HepG2 (cell line): Measurements from ENCODE around the gene TMBIM1. TPM values are rescaled to one million over a fixed set of nuclear protein-coding genes. Genes with fewer than 3 reads are reported as not detected.
A peak's percentile ranks its signal among the peaks of the same experiment; 100 is the strongest.

Experiments used
- ATAC-seq: fragments of 200-7000 bp; cut with Tn5 transposase; 3 replicates; pipeline ENCODE4 v1.9.1; 2020; ENCODE audit warnings: mild to moderate bottlenecking, moderate library complexity
- BruUV-seq: library from RNA; stranded (reverse); fragments of 400-500 nt; replicated peaks from 2 replicates; lab custom pipeline; 2021; lab: Mats Ljungman, UMichigan
- CTCF ChIA-PET: fragments of 300-600 bp; formaldehyde crosslinking; extraction: SDS; loops from one replicate; lab custom pipeline; 2021; ENCODE audit warnings: low total read pairs, inconsistent platforms, low intra/inter-chr PET ratio; lab: Yijun Ruan, JAX
- POLR2A ChIA-PET: fragments of 350-600 bp; sonication (Branson Sonifier 250); formaldehyde crosslinking; loops from one replicate; lab custom pipeline; 2020; ENCODE audit warnings: antibody characterized with exemption, inconsistent platforms; lab: Yijun Ruan, JAX
- DNase-seq: peaks from one replicate; pipeline ENCODE4 v3.0.0-alpha.2; 2015; ENCODE audit warnings: low spot score
- FAIRE-seq: peaks from 3 replicates; lab custom pipeline; 2011; peaks lifted over from hg19 to GRCh38; lab: Jason Lieb, UNC
- H2AFZ ChIP-seq: one replicate; pipeline ENCODE4 v1.6.1; 2011; ENCODE audit warnings: low read length, inconsistent platforms
- H3K27ac ChIP-seq: fragments of 300-600 bp; 3 replicates; pipeline ENCODE4 v1.8.0; 2011; ENCODE audit warnings: mixed run types, mild to moderate bottlenecking, mixed read lengths, low read length, inconsistent platforms; ENCODE audit not compliant: insufficient read depth; ENCODE audit errors: extremely low read length
- H3K27me3 ChIP-seq, 2 experiments: fragments of 200-600 bp in 1 of 2; 2 replicates in 1 of 2; 3 replicates in 1 of 2; pipeline versions ENCODE4 v1.6.0 to v1.8.0; 2011; ENCODE audit warnings: low read length in 2 of 2, mild to moderate bottlenecking in 2 of 2, moderate library complexity in 2 of 2, inconsistent platforms in 1 of 2; ENCODE audit not compliant: insufficient read depth in 2 of 2, control insufficient read depth in 1 of 2
- H3K36me3 ChIP-seq, 2 experiments: fragments of 200-600 bp in 1 of 2; replicated peaks in 1 of 2; 2 replicates in 1 of 2; 3 replicates in 1 of 2; pipeline versions ENCODE4 v1.5.1 to v1.8.0; 2011; ENCODE audit warnings: low read length in 2 of 2, inconsistent platforms in 1 of 2; ENCODE audit not compliant: insufficient read depth in 2 of 2, control insufficient read depth in 1 of 2
- H3K4me1 ChIP-seq: 2 replicates; pipeline ENCODE4 v1.5.1; 2012; ENCODE audit warnings: low read length, inconsistent platforms; ENCODE audit not compliant: insufficient read depth
- H3K4me2 ChIP-seq: 2 replicates; pipeline ENCODE4 v1.6.0; 2011; ENCODE audit warnings: low read depth, low read length, inconsistent platforms
- H3K4me3 ChIP-seq, 3 experiments: fragments of 200-600 bp in 1 of 3; sonication (generic), shearing (Covaris generic) in 1 of 3; replicated peaks in 1 of 3; 2 replicates each; pipeline ENCODE4 v1.5.1; 2011 to 2016; ENCODE audit warnings: low read length in 3 of 3, inconsistent platforms in 2 of 3, low read depth in 2 of 3, mild to moderate bottlenecking in 2 of 3, control low read depth in 1 of 3, mixed read lengths in 1 of 3; ENCODE audit not compliant: insufficient read depth in 1 of 3
- H3K79me2 ChIP-seq: one replicate; pipeline ENCODE4 v1.6.1; 2011; ENCODE audit warnings: low read length, inconsistent platforms; ENCODE audit not compliant: insufficient read depth
- H3K9ac ChIP-seq: 2 replicates; pipeline ENCODE4 v1.6.0; 2011; ENCODE audit warnings: mild to moderate bottlenecking, low read depth, low read length, inconsistent platforms; ENCODE audit not compliant: insufficient read depth
- H3K9me3 ChIP-seq: 2 replicates; pipeline ENCODE4 v1.5.1; 2012; ENCODE audit warnings: mild to moderate bottlenecking, low read length
- H4K20me1 ChIP-seq: 2 replicates; pipeline ENCODE4 v1.6.0; 2011; ENCODE audit warnings: inconsistent platforms, mild to moderate bottlenecking, low read length, moderate library complexity; ENCODE audit not compliant: insufficient read depth
- CEBPB ChIP-seq: IDR thresholded peaks from 2 replicates; pipeline ENCODE4 v1.6.1; 2011; ENCODE audit warnings: low read depth, low read length, improper control_type of control experiment, borderline replicate concordance
- PHF21A ChIP-seq: sonication (generic); formaldehyde crosslinking; IDR thresholded peaks from 2 replicates; pipeline ENCODE4 v1.5.0; 2020; ENCODE audit warnings: mild to moderate bottlenecking, missing genetic modification reagents
- ZBTB8A ChIP-seq: sonication (generic); formaldehyde crosslinking; IDR thresholded peaks from 2 replicates; pipeline ENCODE4 v1.4.0; 2020; ENCODE audit warnings: mild to moderate bottlenecking, low read depth, missing genetic modification reagents, borderline replicate concordance
- ZKSCAN1 ChIP-seq: fragments of 150-350 bp; IDR thresholded peaks from 2 replicates; pipeline ENCODE4 v1.6.1; 2014; ENCODE audit warnings: low read length
- ZNF225 ChIP-seq: sonication (generic); formaldehyde crosslinking; IDR thresholded peaks from 2 replicates; pipeline ENCODE4 v1.4.0; 2020; ENCODE audit warnings: mild to moderate bottlenecking, missing genetic modification reagents
- ZNF546 ChIP-seq: sonication (generic); formaldehyde crosslinking; conservative IDR thresholded peaks from 2 replicates; pipeline ENCODE4 v1.8.1; 2023; ENCODE audit warnings: mild to moderate bottlenecking, missing genetic modification reagents
- ZNF572 ChIP-seq: sonication (generic); formaldehyde crosslinking; IDR thresholded peaks from 2 replicates; pipeline ENCODE4 v1.5.1; 2020; ENCODE audit warnings: mild to moderate bottlenecking, missing genetic modification reagents
- ZNF713 ChIP-seq: sonication (generic); formaldehyde crosslinking; IDR thresholded peaks from 2 replicates; pipeline ENCODE4 v1.4.0; 2020; ENCODE audit warnings: mild to moderate bottlenecking, missing genetic modification reagents
- WGBS: methylation state at CpG from one replicate; pipeline ENCODE4 v1.1.6; 2017; ENCODE audit warnings: low lambda C conversion rate; 5-methylcytosine and 5-hydroxymethylcytosine counted together
- in situ Hi-C: cut with HindIII; loops from 2 replicates; pipeline ENCODE4 v1.10.0; 2017; ENCODE audit warnings: low pct_unique_long_range_greater_than_20kb; ENCODE audit not compliant: extremely low pct_ligation_motif_present
- intact Hi-C: fragments of 100-400 bp; cut with micrococcal nuclease; formaldehyde crosslinking; loops from one replicate; pipeline ENCODE4 v1.10.0; 2022; ENCODE audit not compliant: unreplicated experiment
- polyA plus RNA-seq, 8 experiments: library from polyadenylated mRNA; depleted of rRNA in 3 of 8; stranded (reverse) in 7 of 8; unstranded in 1 of 8; fragments of >200 nt; fragmentation: Illumina TruSeq in 4 of 8; extraction: Trizol in 4 of 8; gene quantifications; 2 replicates each; pipeline versions ENCODE4 v1.2.1 to v1.2.3, GENCODE V29; 2011 to 2016; ENCODE audit warnings: low read depth in 4 of 8, missing spikeins in 1 of 8, mixed read lengths in 1 of 8; ENCODE audit not compliant: insufficient read depth in 1 of 8
- total RNA-seq, 5 experiments: library from RNA; depleted of rRNA; stranded (reverse); fragments of >200 nt; fragmentation: Illumina TruSeq; extraction: Trizol; gene quantifications; 2 replicates each; pipeline ENCODE4 v1.2.3, GENCODE V29; 2016; ENCODE audit warnings: low read depth in 1 of 5
- TF ChIP-seq, protein P1 (sequence below): sonication (generic); formaldehyde crosslinking; IDR thresholded peaks from 2 replicates; pipeline ENCODE4 v1.8.0; 2022; ENCODE audit warnings: missing genetic modification reagents, mild to moderate bottlenecking, borderline replicate concordance
- TF ChIP-seq, protein P2 (sequence below): IDR thresholded peaks from 2 replicates; pipeline ENCODE4 v1.6.1; 2016

The TMBIM1 gene
- total and polyA plus RNA-seq, 2 of the 13 experiments (the other 11 are each of a cell fraction or from before 2014, with no cell fraction given), result 127 to 139 TPM

DNA sequence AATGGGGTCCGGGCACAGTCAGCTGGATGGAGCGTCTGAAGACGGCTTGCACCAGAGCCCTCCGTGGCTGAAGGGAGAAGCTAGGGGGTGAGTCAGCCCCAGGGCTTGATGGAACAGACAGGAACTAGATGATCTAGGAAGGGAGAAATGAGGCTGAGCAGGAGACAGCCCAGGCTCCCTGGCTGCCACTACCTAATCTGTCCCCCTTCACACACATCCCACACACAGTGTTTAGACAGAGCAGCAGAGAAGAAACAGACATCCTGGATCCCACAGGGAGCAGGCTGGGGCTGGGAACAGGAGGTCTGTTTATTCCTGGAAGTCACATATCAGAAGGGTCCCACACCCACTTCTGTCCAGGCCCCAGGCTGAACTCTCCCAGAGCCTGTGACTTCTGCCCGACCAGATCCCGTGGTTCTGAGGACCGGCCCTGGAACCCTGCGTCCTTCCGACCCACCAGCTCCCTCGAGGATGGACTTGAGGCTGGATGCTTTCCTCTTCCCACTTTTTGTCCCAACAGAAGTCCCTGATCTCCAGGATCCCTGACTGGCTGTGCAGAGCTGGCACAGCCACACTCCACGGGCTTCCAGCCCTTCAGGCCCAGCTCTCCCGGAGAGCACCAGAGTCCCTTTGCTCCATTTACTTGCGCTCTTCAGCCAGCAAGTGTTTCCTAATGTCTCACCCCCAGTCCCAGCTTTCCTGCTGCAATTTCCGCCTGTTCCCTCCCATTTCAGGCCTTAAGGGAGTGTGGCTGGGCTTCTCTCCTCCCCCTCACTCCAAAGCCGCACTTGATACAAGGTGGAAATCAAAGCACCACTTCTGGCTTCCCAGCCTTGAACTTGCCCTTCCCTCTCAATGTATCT is 33.0 kb downstream of the TMBIM1 start:
- Histone ChIP-seq H4K20me1 (no peaks in the 10 kb centered on the region), H3K27me3 (no peaks in the 10 kb centered on the region)
- TF ChIP-seq, protein P1, sequence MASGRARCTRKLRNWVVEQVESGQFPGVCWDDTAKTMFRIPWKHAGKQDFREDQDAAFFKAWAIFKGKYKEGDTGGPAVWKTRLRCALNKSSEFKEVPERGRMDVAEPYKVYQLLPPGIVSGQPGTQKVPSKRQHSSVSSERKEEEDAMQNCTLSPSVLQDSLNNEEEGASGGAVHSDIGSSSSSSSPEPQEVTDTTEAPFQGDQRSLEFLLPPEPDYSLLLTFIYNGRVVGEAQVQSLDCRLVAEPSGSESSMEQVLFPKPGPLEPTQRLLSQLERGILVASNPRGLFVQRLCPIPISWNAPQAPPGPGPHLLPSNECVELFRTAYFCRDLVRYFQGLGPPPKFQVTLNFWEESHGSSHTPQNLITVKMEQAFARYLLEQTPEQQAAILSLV (CRISPR knock-in tag), result no peak
- TF ChIP-seq ZNF546 (CRISPR knock-in tag), result no peak
- no peak for TF ChIP-seq ZNF572
- no peak for TF ChIP-seq CEBPB
- TF ChIP-seq ZBTB8A, result no peak
- TF ChIP-seq, protein P2, sequence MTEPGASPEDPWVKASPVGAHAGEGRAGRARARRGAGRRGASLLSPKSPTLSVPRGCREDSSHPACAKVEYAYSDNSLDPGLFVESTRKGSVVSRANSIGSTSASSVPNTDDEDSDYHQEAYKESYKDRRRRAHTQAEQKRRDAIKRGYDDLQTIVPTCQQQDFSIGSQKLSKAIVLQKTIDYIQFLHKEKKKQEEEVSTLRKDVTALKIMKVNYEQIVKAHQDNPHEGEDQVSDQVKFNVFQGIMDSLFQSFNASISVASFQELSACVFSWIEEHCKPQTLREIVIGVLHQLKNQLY (CRISPR knock-in tag), result no peak
- no peak for TF ChIP-seq ZNF713
- TF ChIP-seq ZNF225 (CRISPR knock-in tag), result no peak
- TF ChIP-seq ZKSCAN1, result no peak
- no peak for TF ChIP-seq PHF21A (CRISPR knock-in tag)
- TF ChIP-seq, all 625 proteins: peak for 0
- intact Hi-C loops (loop anchor here (5.0 kb wide), 1 partner anchor 72 kb away; no protein-coding TSS in a partner anchor), in situ Hi-C loops (no loop called here)
- no TSS peak for BruUV-seq
- Histone ChIP-seq H2AFZ (no peak overlapping the region), H3K4me2 (no peak overlapping the region), H3K4me3 (no peak overlapping the region), H3K4me1 (peaks cover 36% of the 10 kb centered on the region), H3K9me3 (no peaks in the 10 kb centered on the region), H3K27ac (no peak overlapping the region), H3K36me3 (peaks cover 14 to 27% of the 10 kb centered on the region in 2 experiments), H3K9ac (no peak overlapping the region), H3K79me2 (no peaks in the 10 kb centered on the region)
- DNase-seq, result no peak
- ChIA-PET POLR2A (interaction anchor here (1.3 to 6.6 kb wide), 2 partner anchors 11 to 16 kb away, joined by 3 to 27 read pairs; partner anchors contain the start of genes AAMP and PNKD), CTCF (no interaction called here)
- peak; percentile 17 for ATAC-seq
- WGBS, result 60% methylated on average over 15 of the region's 15 CpGs
- FAIRE-seq, result no peak
